HG03342 (cell line): Measurements from ENCODE around the gene MAK.
"Not testable (repeated sequence)": the region's sequence is repeated elsewhere in the genome, so short reads cannot be mapped to it uniquely, and the experiment has no call there.

ENCODE experiments used
- ATAC-seq: cut with Tn5 transposase; IDR thresholded peaks from one replicate; pipeline ENCODE4 v1.9.1; 2021; ENCODE audit warnings: mild to moderate bottlenecking, moderate library complexity; ENCODE audit not compliant: unreplicated experiment

The MAK gene

DNA sequence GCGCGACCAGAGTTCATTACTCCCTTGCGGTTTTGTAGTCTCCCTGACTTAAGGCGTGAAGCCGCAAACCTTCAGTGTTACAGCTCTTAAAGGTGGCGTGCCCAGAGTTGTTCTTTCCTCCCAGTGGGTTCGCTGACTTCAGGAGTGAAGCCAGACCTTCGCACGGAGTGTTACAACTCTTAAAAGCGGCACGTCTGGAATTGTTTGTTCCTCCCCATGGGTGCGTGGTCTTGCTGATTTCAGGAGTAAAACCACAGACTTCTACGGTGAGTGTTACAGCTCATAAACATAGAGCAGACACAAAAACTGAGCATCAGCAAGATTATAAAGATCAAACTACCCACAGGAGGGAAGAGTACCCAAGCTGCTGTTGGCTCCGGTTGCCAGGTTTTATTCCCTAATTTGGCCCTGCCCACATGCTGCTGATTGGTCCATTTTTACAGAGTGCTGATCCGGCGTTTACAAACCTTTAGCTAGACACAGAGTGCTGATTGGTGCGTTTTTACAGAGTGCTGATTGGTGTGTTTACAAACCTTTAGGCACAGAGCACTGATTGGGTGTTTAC lies 105.1 kb downstream of the MAK start:
- no peak for ATAC-seq

DNA sequence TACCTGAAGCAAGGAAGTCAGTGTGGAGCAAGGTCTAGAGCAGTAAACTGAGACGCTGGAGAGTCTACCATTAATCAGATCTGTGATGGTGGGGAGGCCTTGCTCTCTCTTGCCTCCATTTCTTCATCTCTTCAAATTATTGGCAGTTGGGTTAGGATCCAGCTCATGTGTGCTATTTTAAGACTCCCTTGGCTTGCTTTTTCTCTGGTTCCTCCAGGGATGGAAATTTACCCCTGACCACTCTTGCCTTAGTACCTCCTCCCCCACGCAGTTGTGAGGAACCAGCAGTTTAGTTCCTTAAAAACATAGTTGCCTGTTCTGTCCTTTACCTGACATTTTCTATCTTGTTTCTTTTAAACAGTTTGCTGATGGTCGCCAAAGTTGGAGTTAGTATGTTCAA lies 108.1 kb downstream of the MAK start:
- no peak for ATAC-seq

DNA sequence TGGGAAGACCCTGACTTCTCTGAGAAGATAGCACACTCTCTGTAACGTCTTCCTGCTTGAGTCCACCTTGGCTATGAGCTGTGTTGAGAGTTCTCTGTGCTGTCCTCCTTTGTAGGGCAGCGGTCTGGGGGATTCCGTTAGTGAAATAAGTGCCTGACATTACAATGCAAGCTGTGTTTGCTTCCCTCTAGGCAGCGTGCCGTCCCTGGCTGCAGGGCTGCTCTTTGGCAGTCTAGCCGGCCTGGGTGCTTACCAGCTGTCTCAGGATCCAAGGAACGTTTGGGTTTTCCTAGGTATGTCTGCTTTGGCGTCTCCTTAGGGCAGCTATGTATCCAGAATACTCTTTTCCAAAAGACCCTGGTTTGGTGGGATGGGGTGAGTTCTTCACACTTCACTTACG lies 112.6 kb downstream of the MAK start:
- ATAC-seq: no peak

DNA sequence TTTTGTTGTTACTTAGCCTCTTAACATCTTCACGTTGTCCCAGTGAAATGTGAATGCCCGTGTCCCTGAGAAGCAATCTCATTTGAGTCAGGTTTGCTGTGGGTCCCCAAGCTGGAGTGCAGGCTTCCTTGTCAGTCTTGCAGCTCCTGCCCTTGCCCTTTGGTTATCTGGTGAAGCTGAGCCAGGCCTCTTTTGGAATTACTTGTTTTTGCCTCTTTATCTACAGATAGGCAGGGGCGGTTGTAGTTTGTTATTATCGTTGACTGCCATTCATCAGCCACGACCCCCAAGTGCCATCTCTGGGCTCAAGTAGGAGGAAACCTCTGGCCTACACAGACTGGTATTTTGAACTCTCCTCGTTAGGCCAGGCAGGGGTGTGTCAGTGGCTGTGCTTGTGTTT lies 113.3 kb downstream of the MAK start:
- ATAC-seq: no peak

DNA sequence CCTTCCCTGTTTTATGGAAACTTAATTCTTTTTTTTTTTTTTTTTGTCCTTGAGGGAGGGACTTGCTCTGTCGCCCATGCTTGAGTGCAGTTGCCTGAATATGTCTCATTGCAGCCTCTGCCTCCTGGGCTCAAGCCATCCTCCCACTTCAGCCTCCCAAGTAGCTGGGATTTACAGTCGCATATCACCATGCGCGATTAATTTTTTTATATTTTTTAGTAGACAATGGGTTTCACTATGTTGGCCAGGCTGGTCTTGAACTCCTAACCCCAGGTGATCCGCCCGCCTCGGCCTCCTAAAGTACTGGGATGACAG lies 114.8 kb downstream of the MAK start:
- ATAC-seq: no peak

DNA sequence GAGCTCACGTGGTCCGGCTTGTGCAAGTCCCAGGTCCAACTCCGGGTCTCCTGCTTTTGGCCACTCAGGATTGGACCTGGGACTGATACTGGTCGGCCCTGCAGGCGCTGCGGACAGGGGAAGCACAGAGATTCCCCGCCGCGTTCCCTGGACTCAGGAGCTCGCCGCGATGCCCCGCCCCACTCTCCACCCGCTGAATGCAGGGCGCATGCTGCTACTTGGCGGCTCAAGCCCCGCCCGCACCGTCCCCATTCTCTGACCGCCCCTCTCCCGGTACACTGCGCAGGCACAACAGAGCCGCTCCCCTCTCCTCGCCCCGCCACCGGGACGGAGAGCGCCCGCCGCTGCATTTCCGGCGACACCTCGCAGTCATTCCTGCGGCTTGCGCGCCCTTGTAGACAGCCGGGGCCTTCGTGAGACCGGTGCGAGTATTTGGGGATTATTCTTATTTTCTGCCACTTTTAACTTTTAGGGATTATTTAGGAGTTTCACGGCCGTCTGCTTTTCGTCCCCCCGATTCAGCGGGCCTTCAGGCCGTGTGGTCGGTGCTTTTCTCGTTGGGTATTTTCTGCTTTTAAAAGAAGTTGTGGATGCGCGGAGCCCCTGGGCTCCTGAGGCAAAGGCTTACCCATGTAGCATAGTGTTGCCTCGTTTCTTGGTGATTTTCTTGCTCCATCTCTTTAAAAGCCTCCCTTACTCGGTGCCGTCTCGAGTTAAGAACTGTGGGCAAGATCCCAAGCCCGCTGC lies 115.3 kb downstream of the MAK start, which contains the start of gene TMEM14C:
Gene TMEM14C (plus strand): TSS at position 251 of the 747 bp plus-strand sequence. CDS start 1,544 bp downstream, outside the sequence.
- ATAC-seq: peak; percentile 94

DNA sequence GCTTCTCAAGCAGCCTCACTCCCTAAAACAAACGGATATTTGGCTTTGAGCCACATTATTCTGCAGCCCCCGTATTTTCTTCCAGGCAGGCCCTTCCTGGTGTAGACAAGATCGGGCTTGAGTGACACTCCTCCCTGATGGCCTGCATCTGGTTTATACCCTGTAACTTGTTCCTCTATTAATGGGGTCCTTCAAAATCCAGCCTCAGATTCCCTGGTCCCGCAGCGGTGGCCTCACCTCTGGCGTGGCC lies 115.8 kb downstream of the MAK start:
- no peak for ATAC-seq

DNA sequence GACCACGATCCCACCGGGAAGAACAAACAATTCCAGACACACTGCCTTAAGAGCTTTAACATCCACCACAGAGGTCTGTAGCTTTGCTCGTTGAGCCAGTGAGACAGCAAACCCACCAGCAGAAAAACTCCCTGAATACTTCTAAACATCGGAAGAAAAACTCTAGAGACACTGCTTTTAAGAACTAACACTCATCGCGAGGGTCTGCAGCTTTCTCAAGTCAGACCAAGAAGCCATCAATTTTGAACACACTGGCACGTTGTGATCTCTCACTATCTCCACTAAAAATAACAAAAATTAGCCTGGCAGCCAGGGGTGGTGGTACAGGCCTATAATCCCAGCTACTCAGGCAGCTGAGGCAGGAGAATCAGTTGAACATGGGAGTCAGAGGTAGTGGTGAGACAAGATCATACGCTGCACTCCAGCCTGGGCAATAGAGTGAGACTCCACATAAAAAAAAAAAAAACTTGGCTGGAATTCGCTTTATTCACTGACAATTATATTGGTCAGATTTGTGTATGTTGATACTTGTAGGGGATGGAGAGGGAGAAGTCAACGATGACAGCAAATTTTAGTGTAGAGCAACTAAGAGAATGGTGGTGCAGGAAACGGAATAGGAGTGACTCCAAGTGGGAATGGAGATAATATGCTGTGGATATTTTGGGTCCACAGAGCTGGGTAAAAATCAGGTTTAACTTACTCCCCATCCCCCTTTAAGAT lies 116.3 kb downstream of the MAK start:
- no peak for ATAC-seq

DNA sequence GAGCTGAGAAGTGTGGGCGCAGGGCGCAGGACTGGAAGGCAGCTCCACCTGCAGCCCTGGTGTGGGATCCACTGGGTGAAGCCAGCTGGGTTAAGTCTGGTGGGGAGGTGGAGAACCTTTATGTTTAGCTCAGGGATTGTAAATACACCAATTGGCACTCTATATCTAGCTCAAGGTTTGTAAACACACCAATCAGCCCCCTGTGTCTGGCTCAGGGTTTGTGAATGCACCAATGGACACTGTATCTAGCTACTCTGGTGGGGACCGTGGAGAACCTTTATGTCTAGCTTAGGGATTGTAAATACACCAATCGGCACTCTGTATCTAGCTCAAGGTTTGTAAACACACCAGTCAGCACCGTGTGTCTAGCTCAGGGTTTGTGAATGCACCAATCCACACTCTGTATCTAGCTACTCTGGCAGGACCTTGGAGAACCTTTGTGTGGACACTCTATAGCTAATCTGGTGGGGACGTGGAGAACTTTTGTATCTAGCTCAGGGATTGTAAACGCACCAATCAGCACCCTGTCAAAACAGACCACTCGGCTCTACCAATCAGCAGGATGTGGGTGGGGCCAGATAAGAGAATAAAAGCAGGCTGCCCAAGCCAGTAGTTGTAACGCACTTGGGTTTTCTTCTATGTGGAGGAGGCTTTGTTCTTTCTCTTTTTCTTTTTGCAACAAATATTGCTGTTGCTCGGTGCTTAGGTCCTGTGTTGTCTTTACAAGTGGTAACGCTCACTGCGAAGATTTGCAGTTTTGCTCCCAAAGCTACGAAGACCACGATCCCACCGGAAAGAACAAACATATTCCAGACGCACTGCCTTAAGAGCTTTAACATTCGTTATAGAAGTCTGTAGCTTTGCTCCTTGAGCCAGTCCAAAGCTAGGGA lies 117.1 kb downstream of the MAK start:
- not testable (repeated sequence) for ATAC-seq

DNA sequence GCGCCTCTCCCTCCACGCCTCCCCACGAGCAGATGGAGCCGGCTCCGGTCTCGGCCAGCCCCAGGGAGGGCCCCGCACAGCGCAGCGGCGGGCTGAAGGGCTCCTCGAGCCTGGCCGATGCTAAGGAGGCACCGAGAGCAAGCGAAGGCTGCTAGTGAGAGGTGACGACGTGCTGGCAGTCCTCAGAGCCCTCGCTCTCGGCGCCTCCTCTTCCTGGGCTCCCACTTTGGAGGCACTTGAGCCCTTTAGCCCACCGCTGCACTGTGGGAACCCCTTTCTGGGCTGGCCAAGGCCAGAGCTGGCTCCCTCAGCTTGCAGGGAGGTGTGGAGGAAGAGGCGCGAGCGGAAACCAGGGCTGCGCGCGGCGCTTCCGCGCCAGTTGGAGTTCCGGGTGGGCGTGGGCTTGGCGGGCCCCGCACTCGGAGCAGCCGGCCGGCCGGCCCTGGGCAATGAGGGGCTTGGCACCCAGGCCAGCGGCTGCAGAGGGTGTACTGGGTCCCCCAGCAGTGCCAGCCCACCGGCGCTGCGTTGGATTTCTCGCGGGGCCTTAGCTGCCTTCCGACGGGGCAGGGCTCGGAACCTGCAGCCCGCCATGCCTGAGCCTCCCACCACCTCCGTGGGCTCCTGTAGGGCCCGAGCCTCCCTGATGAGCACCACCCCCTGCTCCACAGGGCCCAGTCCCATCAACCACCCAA lies 117.9 kb downstream of the MAK start:
- peak; percentile 40 for ATAC-seq

DNA sequence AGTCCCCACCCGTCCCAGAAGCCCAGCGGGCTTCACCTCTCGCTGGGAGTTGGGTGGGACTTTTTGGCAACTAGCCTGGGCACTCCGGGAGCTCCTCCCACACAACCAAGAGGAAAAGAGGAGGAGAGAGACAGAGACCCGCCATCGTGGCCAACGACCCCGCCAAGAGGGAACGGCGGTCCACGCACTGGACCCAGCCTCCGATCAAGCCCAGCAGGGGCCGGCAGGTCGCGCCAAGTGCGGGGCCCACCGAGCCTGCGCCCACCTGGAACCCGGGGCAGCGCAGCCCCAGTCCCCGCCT lies 118.4 kb downstream of the MAK start:
- ATAC-seq: no peak

DNA sequence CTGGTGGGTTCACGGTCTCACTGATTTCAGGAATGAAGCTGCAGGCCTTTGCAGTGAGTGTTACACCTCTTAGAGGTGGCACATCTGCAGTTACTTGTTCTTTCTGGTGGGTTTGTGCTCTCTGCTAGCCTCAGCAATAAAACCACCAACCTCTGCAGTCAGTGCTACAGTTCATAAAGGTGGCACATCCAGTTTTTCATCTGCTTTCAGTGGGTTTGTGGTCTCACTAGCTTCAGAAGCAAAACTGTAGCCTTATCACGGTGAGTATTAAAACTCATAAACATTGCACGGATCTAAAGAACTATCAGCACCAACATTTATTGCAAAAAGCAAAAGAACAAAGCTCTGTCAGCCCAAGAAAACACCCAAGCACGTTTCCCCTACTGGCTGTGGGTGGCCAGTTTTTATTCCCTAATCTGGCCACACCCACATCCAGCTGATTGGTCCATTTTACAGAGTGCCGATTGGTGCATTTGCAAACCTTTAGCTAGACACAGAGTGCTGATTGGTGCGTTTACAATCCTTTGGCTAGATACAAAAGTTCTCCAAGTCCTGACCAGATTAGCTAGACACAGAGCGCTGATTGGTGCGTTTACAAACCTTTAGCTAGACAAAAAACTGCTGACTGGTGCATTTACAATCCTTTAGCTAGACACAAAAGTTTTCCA lies 118.9 kb downstream of the MAK start:
- no peak for ATAC-seq

DNA sequence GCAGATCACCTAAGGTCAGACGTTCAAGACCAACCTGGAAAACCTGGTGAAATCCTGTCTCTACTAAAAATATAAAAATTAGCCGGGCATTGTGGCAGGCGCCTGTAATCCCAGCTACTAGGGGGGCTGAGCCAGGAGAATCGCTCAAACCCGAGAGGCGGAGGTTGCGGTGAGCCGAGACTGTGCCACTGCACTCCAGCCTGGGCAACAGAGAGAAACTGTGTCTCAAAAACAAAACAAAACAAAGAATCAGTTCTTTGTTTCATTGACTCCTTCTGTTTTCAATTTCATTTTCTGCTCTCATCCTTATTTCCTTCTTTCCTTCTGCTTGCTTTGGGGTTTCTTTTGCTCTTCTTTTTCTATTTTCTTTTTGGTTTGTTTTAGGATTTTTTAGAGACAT lies 124.4 kb downstream of the MAK start:
- no peak for ATAC-seq
